ENCODE measurements around the gene SERINC2. TPM values are rescaled to one million over a fixed set of nuclear protein-coding genes. Genes with fewer than 3 reads are reported as not detected.
"Not testable (repeated sequence)": the region's sequence is repeated elsewhere in the genome, so short reads cannot be mapped to it uniquely, and the experiment has no call there.

SERINC2 gene
- total and polyA plus RNA-seq, 9 donors, result 0.25 to 15.2 (median 1.5) TPM; not detected in 1

GRCh38 chr1:31429583-31429982 is 16.6 kb downstream of the SERINC2 start:
- Histone ChIP-seq H3K9me3 (no peaks in the 10 kb centered on the region), H3K4me3 (no peak overlapping the region), H3K27ac (no peak overlapping the region), H3K36me3 (no peaks in the 10 kb centered on the region), H3K4me1 (ENCODE audit: insufficient read depth) (no peaks in the 10 kb centered on the region), H3K27me3 (no peaks in the 10 kb centered on the region)
- TF ChIP-seq CTCF (IDR thresholded peaks at IDR 0.05), result no peak
- TF ChIP-seq EP300 (IDR thresholded peaks at IDR 0.05), result no peak
- TF ChIP-seq POLR2A (IDR thresholded peaks at IDR 0.05), result no peak
- intact Hi-C loops (cut with DNase I), result loop anchor here in 2 of 4 donors (10.0 kb wide), 3 partner anchors 245 to 625 kb away; no protein-coding TSS in a partner anchor
- peak in 1 of 5 donors; percentile 19 for DNase-seq
- WGBS, 3 donors, result 86 to 93% (median 87%) methylated on average over 6 of the region's 6 CpGs

- H3K27ac ChIP-seq; H3K9me3 ChIP-seq; H3K4me3 ChIP-seq; DNase-seq; H3K36me3 ChIP-seq; H3K4me1 ChIP-seq (ENCODE audit: insufficient read depth); intact Hi-C loops (cut with DNase I); H3K27me3 ChIP-seq: not testable (repeated sequence)
- 14 to 30% (median 27%) methylated on average over 3 of the region's 3 CpGs for WGBS, 3 donors
Observed at GRCh38 chr1:31431351-31432257, 18.6 kb downstream of the SERINC2 start.

GRCh38 chr1:31432592-31433395 is 19.8 kb downstream of the SERINC2 start:
- H3K4me3 ChIP-seq, result no peak overlapping the region
- H3K36me3 ChIP-seq, result no peaks in the 10 kb centered on the region
- TF ChIP-seq CTCF (IDR thresholded peaks at IDR 0.05) (no peak), EP300 (IDR thresholded peaks at IDR 0.05) (no peak), POLR2A (IDR thresholded peaks at IDR 0.05) (no peak)
- WGBS, 3 donors, result 84 to 87% (median 85%) methylated on average over 20 of the region's 20 CpGs
- no peaks in the 10 kb centered on the region for H3K9me3 ChIP-seq
- no peaks in the 10 kb centered on the region for H3K4me1 ChIP-seq (ENCODE audit: insufficient read depth)
- H3K27me3 ChIP-seq, result no peaks in the 10 kb centered on the region
- intact Hi-C loops (cut with DNase I), result no loop called here
- no peak overlapping the region for H3K27ac ChIP-seq
- no peak for DNase-seq

- Histone ChIP-seq H3K27me3 (no peaks in the 10 kb centered on the region), H3K9me3 (no peaks in the 10 kb centered on the region), H3K36me3 (no peaks in the 10 kb centered on the region), H3K4me3 (no peak overlapping the region), H3K27ac (no peak overlapping the region), H3K4me1 (ENCODE audit: insufficient read depth) (no peaks in the 10 kb centered on the region)
- intact Hi-C loops (cut with DNase I), result no loop called here
- TF ChIP-seq POLR2A (IDR thresholded peaks at IDR 0.05) (no peak), EP300 (IDR thresholded peaks at IDR 0.05) (no peak), CTCF (IDR thresholded peaks at IDR 0.05) (no peak)
- DNase-seq, result no peak
- 81 to 89% (median 84%) methylated on average over 6 of the region's 6 CpGs for WGBS, 3 donors
Observed at GRCh38 chr1:31433396-31433930, 20.4 kb downstream of the SERINC2 start.
